ENCODE measurements around the gene ISCA2.
"Not testable (repeated sequence)": the region's sequence is repeated elsewhere in the genome, so short reads cannot be mapped to it uniquely, and the experiment has no call there.

ISCA2 gene

DNA sequence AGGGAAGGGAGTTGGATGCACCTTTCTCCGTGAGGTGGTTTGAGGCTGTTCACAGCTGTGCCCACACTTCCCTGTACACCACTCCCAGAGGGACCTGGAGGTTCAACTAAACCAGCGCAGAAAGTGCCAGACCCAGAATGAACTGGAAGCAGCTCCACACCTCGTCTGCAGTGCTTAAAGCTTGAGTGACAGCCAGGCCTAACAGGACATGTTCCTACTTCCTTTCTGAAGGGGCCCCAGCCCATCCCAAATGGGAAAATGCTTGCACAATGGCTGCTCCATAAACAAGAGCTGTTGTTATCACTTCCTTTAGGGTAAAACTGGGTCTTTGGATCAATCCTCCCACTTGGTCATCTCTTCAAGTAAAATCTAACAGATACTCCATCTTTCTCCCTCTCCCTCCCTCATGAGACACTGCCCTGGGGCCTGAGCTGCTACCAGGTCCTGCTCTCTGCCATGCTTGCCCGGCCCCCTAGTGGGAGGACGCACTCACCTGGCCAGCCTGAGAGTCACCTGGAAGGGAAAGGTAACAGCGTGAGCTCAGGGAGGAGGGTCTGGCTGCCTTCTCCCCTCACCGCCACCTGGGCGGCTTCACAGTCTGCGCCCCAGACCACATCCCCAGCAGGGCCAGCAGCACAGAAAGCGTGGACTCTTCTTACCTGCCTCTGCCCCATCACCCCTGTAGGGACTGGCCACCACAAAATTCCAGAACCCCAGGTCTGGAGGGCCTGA, 33.5 kb downstream of the ISCA2 start:
- no peak overlapping the region for H3K4me3 ChIP-seq (ENCODE audit: low read depth, low read length)

DNA sequence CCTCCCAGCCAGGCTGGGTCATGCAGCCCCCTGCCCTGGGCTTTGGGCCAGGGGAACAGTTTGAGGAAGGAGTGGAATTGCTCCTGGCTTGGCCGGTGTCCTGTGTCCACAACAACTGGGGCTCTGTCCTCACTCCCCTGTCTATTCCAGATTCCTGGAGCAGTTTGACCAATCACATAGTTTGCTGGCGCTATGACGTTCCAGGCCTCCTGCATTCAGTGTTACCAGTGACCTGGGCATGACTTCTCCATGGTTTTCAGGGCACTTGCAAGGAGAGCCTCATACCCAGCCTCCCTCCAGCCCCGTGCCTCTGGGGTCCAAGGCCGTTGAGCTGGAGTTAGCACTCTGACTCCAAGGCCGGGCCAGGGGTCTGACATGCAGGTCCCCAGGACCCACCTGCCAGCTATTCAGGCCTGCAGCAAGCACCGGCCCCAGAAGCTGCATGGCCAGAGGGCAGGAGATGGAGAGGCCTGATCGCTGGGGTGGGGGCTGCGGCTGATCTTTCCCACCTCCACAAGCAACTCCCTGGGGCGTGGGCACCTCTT, 34.2 kb downstream of the ISCA2 start:
- H3K4me3 ChIP-seq (ENCODE audit: low read depth, low read length) = no peak overlapping the region

DNA sequence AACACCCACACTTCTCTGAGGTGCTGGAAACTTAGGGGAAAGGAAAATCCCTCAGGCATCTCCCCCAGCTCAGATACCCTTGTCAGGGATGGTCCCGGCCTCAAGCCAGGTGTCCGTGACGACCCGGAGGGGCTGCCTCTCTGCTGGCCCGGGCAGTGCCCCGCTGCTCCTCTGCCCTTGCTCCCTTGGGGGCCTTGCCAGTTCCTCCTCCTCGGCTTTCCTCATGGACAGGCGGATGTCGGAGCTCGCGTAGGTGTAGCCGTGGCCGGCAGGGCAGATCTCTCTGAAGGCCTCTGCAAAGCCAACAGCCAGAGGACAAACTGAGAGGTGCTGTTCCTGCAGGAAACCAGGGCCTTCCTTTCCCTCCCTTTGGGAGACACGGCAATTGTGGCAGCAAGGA, 34.8 kb downstream of the ISCA2 start:
- no peak overlapping the region for H3K4me3 ChIP-seq (ENCODE audit: low read depth, low read length)

- H3K4me3 ChIP-seq (ENCODE audit: low read depth, low read length) = no peak overlapping the region
These were observed 35.3 kb downstream of the ISCA2 start for GRCh38 chr14:74528886-74529285.

DNA sequence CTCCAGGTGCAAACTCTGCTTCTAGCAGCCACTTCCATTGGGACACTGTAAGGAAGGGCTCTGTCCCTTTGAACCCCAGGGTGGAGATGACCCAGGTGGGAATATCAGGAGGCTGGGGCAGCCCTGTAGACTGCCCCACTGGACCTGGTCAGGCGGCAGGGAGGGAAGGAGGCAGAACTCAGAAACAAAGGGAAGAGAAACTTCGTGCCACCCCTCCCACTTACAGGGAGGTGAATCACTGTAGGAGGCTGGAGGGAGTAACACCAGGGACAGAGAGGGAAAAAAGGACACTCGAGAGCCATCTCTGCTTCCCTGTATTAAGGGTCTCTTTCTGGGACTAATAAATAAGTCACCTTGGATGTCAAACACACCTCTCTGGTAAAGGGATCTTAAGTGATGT, 37.4 kb downstream of the ISCA2 start:
- H3K4me3 ChIP-seq (ENCODE audit: low read depth, low read length) = no peak overlapping the region

DNA sequence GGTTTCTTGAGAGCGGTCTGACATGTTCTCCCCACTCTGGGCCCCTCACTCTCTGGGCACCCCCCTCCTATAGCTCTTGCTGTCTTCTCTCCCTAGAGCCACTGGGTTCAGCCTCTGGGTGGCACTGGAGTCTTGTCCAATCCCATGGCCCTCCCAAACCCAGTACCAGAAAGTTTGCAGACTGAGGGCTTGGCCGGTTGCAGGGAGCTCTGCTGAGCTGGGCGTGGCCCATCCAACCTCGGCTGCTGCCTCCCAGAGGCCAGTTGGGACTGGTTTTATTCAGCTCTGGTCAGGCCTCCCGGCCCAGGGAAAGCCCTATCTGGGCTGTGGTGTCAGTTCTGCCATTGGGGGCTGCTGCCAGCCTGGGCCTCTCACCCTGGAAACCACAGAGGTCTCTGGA, 37.9 kb downstream of the ISCA2 start:
- no peak overlapping the region for H3K4me3 ChIP-seq (ENCODE audit: low read depth, low read length)

DNA sequence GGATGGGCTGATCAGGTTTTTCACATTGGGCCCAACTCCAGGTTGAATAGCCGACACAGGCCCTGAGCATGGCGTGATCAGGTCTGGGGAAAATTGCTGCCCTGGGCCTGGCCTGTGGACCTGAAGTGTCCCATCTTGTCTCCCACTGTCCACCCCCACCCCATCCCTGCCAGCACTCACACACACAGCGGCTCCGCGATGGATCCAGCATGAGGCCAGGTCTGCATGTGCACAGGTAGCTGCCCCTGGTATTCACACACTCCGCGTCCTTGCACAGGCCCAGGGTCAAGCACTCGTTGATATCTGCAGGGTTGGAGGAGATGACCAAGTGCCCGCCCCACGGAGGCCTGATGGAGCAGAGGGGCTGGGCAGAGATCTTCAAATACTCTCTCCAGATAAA, 38.7 kb downstream of the ISCA2 start:
- H3K4me3 ChIP-seq (ENCODE audit: low read depth, low read length) = no peak overlapping the region

DNA sequence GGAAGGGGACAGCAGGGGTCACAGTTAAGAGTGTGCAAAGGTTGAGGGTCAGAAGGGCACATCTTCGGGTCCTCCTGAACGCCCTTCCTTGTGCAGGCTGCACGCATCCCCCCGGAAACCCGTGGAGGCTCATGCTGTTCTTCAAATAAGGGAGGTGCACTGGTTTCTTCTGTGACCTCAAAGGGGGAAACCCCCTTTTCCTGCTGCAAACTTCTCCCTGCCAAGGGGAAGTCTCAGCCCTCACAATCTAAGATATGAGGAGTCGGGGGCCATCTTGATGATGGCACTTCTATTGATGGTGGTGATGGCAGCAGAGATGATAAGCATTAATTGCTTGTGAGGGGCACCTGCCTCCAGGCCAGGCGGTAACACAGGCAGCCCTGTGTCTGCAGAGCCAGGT, 40.0 kb downstream of the ISCA2 start:
- H3K4me3 ChIP-seq (ENCODE audit: low read depth, low read length) = no peak overlapping the region

DNA sequence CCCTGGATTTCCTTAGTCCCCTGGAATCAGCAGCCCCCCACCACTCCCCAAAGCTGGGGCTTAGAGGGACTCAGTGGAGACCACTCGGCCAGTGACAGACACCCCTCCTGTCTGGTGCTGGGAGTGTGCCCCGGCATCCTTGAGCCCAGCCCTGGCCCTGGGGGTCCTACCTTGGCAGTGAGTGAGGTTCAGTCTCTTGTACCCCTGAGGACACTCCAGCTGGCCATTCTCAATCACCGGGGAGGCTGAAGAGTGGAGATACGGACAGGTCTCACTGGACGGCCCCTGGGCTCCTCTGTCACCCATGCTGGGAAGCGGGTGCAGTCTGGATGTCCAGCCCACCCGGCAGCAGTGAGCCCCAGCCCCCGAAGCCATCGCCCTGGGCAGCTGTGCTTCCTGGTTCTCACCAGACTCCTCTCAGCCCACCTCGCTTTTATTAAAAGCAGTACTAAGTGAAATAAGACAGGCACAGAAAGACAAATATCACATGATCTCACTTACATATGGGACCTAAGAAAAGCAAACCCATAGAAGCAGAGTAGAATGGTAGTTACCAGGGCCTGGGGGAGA, 42.3 kb downstream of the ISCA2 start:
- H3K4me3 ChIP-seq (ENCODE audit: low read depth, low read length) = no peak overlapping the region

- H3K4me3 ChIP-seq (ENCODE audit: low read depth, low read length) = not testable (repeated sequence)
These were observed 42.8 kb downstream of the ISCA2 start for GRCh38 chr14:74536336-74536735.

DNA sequence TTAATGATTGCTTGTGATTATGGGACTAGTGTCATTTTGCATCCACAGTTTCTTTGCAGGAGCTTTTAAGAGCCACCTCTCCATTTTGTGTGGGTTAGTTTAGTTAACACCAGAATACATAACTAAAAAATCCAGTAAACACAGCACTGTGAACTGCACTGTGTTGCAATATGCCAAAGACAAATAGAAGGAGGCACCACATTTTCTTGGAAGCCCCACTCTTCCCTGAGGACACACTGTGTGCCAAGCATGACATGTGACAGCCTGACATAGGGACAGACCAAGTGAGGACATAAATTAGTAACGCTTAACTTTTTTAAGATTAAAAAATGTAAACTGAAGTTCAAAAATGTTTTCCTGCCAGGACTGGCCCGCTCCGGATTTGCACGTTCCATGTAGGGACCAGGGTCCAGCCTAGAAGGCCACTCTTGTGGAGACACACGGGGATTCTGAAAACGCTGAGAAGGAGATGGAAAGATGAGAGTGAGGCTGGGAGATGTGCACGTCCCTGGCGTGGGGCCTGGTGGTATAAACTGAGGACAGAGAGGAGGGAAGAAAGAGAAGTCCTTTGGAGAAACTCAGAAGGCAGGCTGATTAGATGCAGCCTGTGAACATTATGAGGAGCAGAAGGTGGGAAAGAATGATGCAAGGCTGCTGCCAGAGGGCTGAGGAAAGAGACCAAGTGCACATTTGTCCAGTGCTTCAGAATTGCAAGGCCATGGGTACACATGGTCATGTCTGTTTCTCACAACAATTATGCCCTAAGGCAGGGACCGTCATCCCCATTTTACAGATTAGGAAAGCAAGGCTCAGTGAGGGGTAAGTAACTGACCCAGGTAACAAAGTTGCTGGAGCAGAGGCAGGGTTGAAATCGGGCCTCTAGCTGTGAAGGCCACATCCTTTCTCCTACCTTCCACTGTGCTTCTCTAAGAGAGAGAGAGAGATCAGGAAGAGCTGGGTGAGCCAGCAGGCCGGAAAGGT, 45.1 kb downstream of the ISCA2 start:
- H3K4me3 ChIP-seq (ENCODE audit: low read depth, low read length) = no peak overlapping the region

GRCh38 chr14:74539503-74539902, 45.9 kb downstream of the ISCA2 start:
- no peak overlapping the region for H3K4me3 ChIP-seq (ENCODE audit: low read depth, low read length)

GRCh38 chr14:74541225-74541624, 47.7 kb downstream of the ISCA2 start:
- no peak overlapping the region for H3K4me3 ChIP-seq (ENCODE audit: low read depth, low read length)

- H3K4me3 ChIP-seq (ENCODE audit: low read depth, low read length) = no peak overlapping the region
These were observed 48.6 kb downstream of the ISCA2 start for GRCh38 chr14:74542056-74542685.

GRCh38 chr14:74543771-74544438, 50.3 kb downstream of the ISCA2 start:
- no peak overlapping the region for H3K4me3 ChIP-seq (ENCODE audit: low read depth, low read length)

DNA sequence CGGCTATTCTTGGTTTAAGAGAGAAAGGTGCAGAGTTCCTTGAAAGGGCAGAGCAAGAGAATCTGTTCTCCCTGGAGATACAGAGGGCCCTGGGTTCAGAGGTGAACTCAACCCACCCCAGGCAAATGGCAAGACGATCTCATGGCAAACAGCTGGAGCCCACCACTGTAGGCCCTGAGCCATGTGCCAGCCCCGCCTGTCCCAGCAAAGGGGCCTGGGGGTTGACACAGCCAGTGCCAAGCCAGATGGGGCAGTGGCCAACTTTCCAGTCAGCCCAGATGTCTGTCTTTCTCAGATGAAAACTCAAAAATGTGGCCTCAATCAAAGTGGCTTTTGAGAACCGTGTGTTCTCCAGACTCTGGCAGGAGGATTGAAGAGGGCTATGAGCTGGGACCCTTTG, 51.8 kb downstream of the ISCA2 start:
- H3K4me3 ChIP-seq (ENCODE audit: low read depth, low read length) = no peak overlapping the region

DNA sequence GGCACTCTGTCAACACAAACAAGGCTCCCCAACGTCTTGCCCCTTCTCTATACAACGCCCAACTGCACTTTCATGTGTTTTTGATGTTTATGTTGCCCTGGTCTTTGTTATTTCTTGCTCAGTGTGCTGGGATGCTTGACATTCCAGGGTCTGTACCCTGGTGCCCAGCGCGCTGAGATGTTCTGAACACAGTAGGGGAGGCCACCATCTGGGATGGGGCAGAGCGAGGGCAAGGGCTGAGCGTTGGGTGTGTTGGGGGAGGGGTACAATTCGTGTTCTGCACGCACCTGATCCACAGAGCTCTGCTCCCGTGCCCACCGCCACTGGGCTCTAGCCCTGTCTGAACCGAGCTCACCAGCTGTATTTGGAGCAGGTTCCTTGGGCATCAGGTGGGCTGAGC, 52.9 kb downstream of the ISCA2 start:
- no peak overlapping the region for H3K4me3 ChIP-seq (ENCODE audit: low read depth, low read length)
